ENCODE results near the gene POLD3. TPM values are rescaled to one million over a fixed set of nuclear protein-coding genes. Genes with fewer than 3 reads are reported as not detected.

Gene POLD3
- total RNA-seq, 3 donors from 2014 or later (not counting 1 experiment from before 2014, with no cell fraction given) = 9.4 to 10.6 (median 9.6) TPM

GRCh38 chr11:74577624-74578396 is 14.6 kb upstream of the POLD3 start:
- no peaks in the 10 kb centered on the region for H3K9me3 ChIP-seq (ENCODE audit: control insufficient read depth, insufficient read depth, low read length)
- no peaks in the 10 kb centered on the region for H3K36me3 ChIP-seq (ENCODE audit: control insufficient read depth, insufficient read depth, low read length)
- Mint-ChIP-seq H3K36me3 (no peaks in the 10 kb centered on the region), H3K4me3 (no peak overlapping the region), H3K27ac (no peak overlapping the region), H3K9me3 (no peaks in the 10 kb centered on the region), H3K27me3 (ENCODE audit: low read depth in 2 of 2) (peaks cover 0 to 3% of the 10 kb centered on the region in 2 donors), H3K4me1 (no peaks in the 10 kb centered on the region)
- DNase-seq (no peak), ATAC-seq (no peak)
- H3K27ac ChIP-seq (ENCODE audit: low read length) = no peak overlapping the region
- intact Hi-C loops (cut with micrococcal nuclease) = no loop called here
- no peak overlapping the region for H3K4me3 ChIP-seq (ENCODE audit: low read length)
- 97% methylated on average over 5 of the region's 6 CpGs for WGBS (ENCODE audit: insufficient coverage)
- no peaks in the 10 kb centered on the region for H3K4me1 ChIP-seq (ENCODE audit: control insufficient read depth, insufficient read depth, low read length)
- TF ChIP-seq, protein P1, sequence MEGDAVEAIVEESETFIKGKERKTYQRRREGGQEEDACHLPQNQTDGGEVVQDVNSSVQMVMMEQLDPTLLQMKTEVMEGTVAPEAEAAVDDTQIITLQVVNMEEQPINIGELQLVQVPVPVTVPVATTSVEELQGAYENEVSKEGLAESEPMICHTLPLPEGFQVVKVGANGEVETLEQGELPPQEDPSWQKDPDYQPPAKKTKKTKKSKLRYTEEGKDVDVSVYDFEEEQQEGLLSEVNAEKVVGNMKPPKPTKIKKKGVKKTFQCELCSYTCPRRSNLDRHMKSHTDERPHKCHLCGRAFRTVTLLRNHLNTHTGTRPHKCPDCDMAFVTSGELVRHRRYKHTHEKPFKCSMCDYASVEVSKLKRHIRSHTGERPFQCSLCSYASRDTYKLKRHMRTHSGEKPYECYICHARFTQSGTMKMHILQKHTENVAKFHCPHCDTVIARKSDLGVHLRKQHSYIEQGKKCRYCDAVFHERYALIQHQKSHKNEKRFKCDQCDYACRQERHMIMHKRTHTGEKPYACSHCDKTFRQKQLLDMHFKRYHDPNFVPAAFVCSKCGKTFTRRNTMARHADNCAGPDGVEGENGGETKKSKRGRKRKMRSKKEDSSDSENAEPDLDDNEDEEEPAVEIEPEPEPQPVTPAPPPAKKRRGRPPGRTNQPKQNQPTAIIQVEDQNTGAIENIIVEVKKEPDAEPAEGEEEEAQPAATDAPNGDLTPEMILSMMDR (IDR thresholded peaks at IDR 0.05) = no peak
- H3K27me3 ChIP-seq (ENCODE audit: control insufficient read depth, insufficient read depth, low read length) = no peaks in the 10 kb centered on the region

DNA sequence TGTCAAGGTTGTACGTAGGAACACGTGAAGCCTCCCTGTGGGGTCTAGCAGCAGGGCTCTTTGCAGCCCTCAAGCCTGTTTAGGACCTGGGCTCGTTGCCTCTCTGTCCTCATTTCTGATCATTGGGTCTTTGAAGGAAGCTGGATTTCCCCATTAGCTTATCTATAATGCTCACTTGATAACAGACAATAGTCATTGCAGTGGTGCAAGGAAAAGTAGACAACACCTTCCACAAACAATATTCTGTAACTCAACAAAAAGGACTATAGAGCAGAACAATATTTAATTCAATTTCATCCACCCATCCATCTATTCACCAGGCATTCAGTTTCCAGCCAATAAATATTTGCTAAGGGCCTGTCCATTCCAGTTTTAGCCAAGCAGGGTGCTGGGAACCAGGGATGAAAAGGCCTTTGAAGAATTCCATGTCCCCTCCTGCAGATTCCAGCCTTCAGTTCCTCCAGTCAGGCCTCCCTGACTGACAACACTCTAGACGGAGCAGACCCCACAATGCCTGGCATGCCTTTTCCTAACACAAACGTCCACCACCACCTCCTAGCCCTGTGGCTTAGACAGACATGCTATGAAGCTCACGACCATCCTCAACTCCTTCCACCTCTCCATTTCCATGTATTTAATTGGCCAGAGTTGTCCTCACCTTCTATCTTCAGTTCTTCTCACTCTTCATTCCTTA is 12.7 kb upstream of the POLD3 start:
- Histone ChIP-seq H3K9me3 (ENCODE audit: control insufficient read depth, insufficient read depth, low read length) (no peaks in the 10 kb centered on the region), H3K4me3 (ENCODE audit: low read length) (no peak overlapping the region), H3K27ac (ENCODE audit: low read length) (no peak overlapping the region), H3K4me1 (ENCODE audit: control insufficient read depth, insufficient read depth, low read length) (no peaks in the 10 kb centered on the region), H3K36me3 (ENCODE audit: control insufficient read depth, insufficient read depth, low read length) (no peaks in the 10 kb centered on the region), H3K27me3 (ENCODE audit: control insufficient read depth, insufficient read depth, low read length) (no peaks in the 10 kb centered on the region)
- Mint-ChIP-seq H3K9me3 (no peaks in the 10 kb centered on the region), H3K36me3 (no peaks in the 10 kb centered on the region), H3K27ac (no peak overlapping the region), H3K4me1 (no peaks in the 10 kb centered on the region), H3K4me3 (no peak overlapping the region), H3K27me3 (ENCODE audit: low read depth in 2 of 2) (no peaks in the 10 kb centered on the region)
- intact Hi-C loops (cut with micrococcal nuclease) = no loop called here
- ATAC-seq (no peak), DNase-seq (no peak)
- TF ChIP-seq, protein P1 (IDR thresholded peaks at IDR 0.05) = no peak
- 83% methylated on average over 6 of the region's 6 CpGs for WGBS (ENCODE audit: insufficient coverage)

GRCh38 chr11:74581954-74582547 is 10.3 kb upstream of the POLD3 start:
- H3K27ac Mint-ChIP-seq = no peak overlapping the region
- 91% methylated on average over 4 of the region's 4 CpGs for WGBS (ENCODE audit: insufficient coverage)
- Histone ChIP-seq H3K27ac (ENCODE audit: low read length) (no peak overlapping the region), H3K36me3 (ENCODE audit: control insufficient read depth, insufficient read depth, low read length) (no peaks in the 10 kb centered on the region), H3K27me3 (ENCODE audit: control insufficient read depth, insufficient read depth, low read length) (no peaks in the 10 kb centered on the region), H3K9me3 (ENCODE audit: control insufficient read depth, insufficient read depth, low read length) (no peaks in the 10 kb centered on the region), H3K4me3 (ENCODE audit: low read length) (no peak overlapping the region), H3K4me1 (ENCODE audit: control insufficient read depth, insufficient read depth, low read length) (no peaks in the 10 kb centered on the region)
- no peaks in the 10 kb centered on the region for H3K27me3 Mint-ChIP-seq (ENCODE audit: low read depth in 2 of 2)
- TF ChIP-seq, protein P1 (IDR thresholded peaks at IDR 0.05) = no peak
- no peaks in the 10 kb centered on the region for H3K9me3 Mint-ChIP-seq
- intact Hi-C loops (cut with micrococcal nuclease) = no loop called here
- no peaks in the 10 kb centered on the region for H3K4me1 Mint-ChIP-seq
- H3K4me3 Mint-ChIP-seq = no peak overlapping the region
- no peaks in the 10 kb centered on the region for H3K36me3 Mint-ChIP-seq
- ATAC-seq (no peak), DNase-seq (no peak)
